Urothelium cell line (cell line): ENCODE results near the gene GARIN5B.

Experiments used
- DNase-seq: peaks from one replicate; pipeline ENCODE4 v3.0.0; 2011; ENCODE audit warnings: low spot score, mixed read lengths
- FAIRE-seq: peaks from 2 replicates; lab custom pipeline; 2011; peaks lifted over from hg19 to GRCh38; lab: Jason Lieb, UNC

The GARIN5B gene

DNA sequence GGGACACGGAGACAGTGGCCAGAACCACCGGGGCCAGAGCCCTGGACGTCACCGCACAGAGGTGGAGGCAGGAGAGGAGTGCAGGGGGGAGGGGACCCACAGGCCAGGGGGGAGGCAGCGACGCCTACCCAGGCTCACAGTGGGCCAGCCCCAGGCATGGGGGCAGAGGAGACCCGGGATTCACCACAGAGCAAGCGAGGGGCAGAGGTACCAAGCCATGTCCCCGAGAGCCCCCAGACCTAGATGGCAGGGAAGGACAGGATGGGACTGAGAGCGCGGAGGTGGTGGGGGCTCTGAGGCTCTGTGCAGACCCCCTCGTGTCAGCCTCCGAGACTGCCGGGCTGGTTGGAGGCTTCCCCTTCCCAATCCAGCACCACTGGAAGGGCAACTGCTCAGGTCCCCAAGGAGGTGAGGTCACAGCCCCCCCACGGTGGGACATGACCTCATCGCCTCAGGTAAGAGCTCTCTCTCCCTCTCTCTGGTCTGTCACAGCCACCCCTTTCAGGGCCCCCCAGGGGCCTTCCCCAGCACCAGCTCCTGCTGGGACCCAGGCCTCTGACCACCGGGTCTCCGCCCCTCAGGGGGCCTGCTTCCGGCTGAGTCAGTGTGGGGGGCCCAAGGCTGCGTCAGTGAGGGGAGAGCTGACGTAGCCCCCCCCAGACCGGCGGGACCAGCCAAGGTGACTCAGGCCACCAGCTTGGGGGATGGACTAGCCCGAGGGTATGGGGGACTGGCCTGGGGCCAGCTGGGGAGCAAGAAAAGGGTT is 9.4 kb upstream of the GARIN5B start:
- FAIRE-seq = no peak
- DNase-seq = peak; percentile 35

DNA sequence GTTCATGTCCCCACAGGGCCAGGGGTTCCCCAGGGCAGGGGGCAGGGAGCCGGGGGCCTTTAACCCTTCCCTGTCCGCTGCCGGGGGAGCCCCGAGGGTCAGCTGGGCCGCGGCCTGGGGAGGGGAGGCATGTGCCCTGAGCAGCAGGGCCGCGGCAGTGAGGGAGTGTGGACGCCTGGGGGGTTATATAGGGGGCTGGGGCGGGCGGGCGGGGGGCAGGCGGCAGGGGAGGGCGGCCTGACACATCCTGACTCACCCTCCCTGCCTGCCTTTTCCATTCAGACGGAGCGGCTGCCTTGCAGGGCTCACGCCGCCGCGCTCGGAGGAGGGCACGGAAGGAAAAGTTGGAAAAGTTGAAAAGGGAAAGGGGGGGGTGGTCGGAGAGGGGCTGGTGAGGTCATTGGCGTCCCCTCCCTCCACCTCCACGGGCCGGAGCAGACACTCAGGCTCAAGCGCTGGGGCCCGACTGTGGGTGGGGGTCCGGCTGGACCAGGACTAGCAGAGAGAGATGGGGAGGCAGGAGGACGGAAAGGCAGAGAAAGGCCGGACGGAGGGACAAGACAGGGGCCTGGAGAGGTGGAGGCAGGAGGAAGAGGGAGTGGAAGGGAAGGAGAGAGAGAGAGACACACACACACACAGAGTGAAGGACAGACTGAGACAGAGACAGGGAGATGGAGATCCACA is 7.4 kb upstream of the GARIN5B start, which contains the start of gene IL11:
TSS of gene IL11 (minus strand) at position 159 of the 684 bp plus-strand sequence. CDS start at position 6, 153 bp downstream.
- FAIRE-seq = peak; percentile 79
- DNase-seq = peak; percentile 84

DNA sequence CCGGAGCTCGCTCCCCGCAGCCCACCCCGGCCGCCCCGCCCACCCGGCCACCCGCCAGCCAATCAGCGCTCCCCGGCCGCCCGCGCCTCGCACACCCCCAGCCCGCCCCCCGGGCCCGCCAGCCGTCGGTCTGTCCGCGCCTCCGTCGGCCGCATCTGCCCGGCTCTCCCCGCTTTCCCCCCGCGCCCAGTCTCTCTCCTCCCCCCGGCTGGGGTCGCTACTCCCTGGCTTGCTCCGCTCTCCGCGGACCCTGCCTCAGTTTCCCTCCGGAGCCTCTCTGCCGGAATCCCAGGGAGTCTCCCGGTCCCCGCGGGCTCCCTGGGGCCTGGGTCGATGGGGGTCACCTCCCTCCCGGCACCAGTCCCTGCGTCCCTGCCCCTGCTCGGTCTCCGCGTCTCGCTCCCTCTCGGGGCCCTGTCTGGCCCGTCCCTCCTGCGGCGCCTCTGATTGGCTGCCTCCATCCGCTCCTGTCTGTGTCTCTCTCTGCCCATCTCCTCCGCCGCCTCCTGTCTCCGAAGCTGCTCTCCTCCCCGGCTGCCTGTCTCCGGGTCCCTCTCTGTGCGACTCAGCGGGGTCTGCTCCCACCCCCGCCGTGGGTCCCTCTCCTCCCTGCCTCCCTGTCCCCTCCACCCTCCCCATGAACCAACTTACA is 6.7 kb upstream of the GARIN5B start:
- peak; percentile 90 for DNase-seq
- FAIRE-seq = no peak

DNA sequence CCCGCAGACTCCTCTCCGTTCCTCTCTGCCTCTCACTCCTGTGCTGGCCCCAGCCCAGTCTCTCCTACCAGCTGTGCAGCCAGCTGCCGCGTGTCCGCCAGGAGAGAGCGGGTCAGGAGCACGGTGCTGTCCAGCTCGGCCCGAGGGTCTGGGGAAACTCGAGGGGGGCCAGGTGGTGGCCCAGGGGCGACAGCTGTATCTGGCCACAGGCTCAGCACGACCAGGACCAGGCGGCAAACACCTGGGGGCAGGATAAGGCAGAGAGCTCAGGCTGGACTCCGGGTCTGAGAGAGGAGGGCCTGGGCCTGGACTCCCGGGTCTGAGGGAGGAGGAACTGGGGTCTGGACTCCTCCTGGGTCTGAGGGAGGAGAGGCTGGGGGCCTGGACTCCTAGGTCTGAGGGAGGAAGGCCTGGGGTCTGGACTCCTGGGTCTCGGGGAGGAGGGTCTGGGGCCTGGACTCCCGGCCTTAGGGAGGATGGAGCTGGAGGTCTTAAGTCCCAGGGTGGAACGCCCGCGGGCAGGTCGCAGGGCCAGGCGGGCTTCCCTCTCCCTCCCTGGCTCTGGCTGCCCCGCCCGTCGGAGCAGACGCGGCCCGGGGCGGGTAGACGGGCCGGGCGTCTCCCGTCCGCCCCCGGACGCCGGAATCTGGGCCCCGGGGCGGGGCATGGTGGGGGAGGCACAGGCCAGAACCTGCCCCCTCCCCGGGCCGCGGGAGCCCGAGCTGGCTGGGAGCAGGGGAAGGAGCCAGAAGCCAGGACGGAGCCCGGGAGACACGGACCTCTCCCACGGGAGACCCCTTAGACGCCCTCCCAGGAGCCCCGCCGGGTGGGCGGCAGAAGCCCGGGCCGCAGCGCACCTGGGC is 5.9 kb upstream of the GARIN5B start:
- FAIRE-seq (no peak), DNase-seq (peak; percentile 85)

DNA sequence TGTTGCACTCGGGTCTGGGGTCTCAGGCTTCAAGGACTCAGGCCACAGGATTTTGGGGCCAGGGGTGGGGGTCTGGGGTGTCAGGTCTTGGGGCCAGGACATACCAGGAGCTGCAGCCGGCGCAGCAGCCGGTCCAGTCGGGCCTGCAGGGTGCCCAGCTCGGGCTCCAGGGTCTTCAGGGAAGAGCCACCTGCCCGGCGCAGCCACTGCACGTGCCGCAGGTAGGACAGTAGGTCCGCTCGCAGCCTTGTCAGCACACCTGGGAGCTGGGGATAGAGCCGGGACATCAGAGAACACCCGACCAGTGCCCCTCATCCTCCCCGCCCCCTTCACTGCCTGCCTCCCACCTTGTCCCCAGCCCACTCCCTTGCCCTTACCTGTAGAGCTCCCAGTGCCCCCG is 5.0 kb upstream of the GARIN5B start:
- no peak for FAIRE-seq

DNA sequence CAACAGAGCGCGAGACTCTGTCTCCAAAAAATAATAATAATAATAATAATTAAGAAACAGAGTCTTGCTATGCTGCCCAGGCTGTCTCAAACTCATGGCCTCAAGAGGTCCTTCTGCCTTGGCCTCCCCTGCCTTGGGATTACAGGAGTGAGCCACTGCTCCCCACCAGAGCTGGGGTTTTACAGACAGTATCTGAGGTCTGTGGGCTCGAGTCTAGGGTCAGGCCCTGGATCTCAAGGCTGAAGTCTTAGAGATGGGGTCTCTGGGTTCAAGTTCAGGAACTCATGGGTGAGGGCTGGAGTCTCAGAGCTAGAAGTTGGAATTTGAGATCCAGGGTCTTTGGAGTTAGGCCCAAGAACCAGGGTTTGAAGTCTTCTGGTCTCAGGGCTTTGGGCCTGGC is 3.7 kb upstream of the GARIN5B start:
- no peak for FAIRE-seq
- DNase-seq = no peak

More for the DNA sequence above, 5.0 kb upstream of the GARIN5B start:
- no peak for DNase-seq

DNA sequence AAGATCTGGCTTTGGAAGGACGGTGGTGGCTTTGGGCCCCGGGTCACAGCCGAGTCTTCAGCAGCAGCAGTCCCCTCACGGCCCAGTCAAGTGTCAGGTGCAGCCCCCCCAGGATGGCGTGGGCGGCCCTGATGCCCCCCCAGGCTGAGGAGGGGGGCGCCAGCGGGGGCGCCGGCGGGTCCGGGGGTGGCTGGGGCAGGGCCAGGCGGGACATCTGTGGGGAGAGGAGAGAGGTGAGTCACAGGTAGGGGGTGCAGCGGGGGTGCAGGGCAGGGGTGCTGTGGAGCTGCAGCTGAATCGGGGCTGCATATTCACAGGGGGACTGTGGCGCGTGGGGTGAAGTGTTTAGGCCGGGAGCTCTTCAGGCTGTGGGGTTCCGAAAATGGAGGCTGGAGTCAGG is 2.9 kb upstream of the GARIN5B start:
- no peak for FAIRE-seq

DNA sequence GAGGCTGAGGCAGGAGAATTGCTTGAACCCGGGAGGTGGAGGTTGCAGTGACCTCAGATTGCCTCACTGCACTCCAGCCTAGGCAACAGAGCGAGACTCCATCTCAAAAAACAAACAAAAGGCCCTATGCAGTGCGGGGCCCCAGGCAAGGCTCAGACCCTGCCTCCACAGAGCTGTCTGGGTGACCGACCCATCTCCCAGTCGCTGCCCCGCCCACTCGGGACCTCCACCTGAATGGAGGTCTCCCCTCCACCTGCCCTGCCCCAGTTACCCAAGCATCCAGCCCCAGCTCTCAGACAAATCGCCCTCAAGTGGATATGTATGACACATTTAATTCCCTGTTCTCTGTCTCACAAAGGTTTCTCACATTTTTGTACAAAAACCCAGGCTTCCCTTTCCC is 2.2 kb upstream of the GARIN5B start:
- DNase-seq (no peak), FAIRE-seq (no peak)

More for the DNA sequence above, 2.9 kb upstream of the GARIN5B start:
- no peak for DNase-seq

DNA sequence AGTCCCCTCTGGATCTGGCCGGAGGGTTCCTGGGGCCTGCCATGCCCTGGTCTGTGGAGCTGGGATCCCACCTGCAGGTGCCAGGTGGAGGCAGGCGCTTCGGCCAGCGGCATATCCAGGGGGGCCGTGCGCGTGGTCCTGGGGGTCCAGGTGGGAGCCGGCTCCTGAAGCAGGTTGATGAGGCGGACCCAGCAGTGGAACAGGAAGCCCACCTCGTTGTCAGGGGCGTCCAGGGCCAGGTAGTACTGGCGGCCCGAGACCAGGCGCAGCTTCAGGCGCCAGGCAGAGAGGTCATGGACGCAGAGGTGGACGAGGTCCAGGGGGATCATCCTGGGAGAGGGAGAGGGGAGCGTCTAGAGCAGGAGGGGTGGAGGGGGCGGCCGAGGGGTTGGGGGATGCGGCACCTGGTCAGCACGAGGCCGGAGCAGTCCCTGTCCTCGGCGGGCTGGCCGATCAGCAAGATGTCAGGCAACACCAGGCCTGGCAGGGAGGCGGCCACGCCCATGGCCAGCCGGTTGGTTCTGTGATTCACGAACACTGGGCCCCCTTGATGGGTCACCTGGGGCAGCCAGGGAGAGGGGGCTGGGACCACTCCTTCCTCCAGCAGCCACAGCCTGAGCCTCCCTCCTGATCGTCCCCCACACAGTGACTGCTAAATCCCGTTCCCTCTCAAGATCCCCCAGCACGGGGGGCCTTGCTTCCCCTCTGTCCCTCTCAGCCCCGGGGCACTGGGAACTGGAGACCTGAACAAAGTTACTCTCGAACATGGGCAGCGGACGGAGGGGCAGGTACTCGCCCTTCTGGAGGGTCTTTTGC is 678 bp downstream of the GARIN5B start:
- DNase-seq (no peak), FAIRE-seq (no peak)

DNA sequence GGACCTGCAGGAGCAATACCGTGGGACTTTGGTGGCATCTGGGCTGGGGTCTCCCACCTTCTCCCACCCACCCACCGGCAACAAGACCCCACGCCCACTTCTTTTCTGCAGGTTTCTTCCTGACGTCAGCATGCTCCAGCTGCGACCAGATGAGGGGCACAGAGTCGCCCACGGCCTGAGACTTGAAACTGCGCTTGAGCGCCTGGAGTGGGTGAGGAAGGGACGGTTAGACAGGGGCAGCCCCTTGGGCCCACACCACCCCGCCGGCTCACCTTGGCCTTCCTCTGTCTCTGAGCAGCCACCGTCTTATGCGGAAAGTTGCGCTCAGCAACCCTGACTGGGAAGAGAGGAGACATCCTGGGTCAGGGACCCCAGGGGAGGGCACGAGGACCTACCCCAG is 2.2 kb downstream of the GARIN5B start:
- FAIRE-seq = no peak
- DNase-seq = no peak

DNA sequence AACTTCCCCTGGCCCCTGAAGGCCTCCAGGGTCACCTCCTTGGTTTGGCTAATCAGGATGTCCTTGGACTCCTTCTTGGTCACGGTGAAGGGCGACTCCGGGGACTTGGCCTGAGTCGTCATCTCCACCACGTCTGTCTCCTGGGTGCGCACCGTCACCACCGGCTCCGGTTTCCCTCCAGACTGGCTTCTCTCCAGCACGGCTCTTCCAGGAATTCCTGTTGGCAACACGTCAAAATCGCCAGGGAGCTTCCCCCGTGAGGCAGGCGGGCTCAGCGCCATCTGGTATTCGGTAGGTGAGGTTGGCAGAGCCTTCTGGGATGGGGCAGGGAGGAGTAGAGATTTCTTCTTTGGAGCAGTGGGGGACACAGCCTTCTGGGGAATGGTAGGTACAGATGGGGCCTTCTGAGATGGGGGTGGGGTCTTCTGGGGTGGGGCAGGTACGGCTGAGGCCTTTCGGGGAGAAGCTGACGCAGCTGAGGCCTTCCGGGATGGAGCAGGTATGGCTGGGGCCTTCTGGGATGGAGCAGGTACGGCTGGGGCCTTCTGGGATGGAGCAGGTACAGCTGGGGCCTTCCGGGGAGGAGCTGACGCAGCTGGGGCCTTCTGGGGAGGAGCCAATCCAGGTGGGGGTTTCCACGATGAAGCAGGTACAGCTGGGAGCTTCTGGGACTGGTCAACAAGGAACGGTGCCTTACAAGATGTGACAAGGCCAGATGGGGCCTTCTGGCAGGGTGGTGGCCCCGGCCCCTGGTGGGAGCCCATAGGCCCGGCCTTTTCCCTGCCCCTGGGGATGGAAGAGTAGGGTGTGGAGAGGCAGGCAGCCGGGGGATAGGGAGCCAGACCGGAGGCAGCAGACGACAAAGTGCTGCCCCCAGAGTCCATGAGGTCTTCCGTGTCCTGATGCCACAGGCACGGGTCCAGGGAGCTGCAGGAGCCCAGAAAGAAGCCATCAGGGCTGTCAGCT is 3.8 kb downstream of the GARIN5B start:
- DNase-seq (peak; percentile 45), FAIRE-seq (no peak)

DNA sequence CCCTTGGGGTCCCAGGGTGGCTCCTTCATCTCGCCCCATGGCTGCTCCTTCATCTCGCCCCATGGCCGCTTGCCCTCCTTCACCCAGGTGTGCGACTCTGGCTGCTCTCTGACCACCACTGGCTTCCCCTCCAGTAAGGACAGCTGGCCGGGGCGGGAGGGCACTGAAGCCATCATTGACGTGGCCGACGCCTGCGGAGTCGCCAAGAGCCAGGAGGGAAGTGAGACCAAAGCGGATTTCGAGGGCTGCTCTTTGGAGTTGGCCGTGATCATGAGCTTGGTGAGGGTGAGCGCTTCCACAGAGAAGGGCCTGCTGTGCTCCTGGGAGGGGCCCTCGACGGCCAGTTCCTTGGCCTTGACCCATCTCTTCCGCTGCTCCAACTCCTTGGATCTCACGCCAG is 4.6 kb downstream of the GARIN5B start:
- DNase-seq (no peak), FAIRE-seq (no peak)

DNA sequence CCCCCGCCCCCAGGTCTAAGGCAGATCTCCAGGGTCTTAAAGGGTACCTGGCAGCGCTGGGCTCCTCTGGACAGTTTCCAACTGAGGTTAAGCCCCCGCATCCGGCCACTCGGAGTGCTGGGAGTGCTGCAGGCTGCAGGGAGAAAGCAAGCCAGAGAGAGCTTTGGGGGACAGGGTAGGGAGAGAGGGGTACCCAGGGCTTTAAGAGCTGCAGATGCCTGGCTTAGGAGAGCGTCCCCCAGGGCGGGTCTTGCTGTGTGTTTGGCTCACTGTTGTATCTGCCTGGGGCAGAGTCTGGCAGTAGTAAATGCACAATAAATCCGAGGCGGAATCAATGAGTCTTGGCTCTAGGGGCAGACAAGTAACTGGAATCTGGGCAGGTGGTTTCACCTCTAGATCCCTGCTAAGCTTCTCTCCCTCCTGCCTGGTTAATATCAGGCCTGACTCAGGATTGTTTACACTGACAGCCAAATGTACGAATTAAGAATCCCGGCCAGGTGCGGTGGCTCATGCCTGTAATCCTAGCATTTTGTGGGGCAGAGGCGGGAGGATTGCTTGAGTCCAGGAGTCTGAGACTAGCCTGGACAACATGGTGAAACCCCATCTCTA is 7.7 kb downstream of the GARIN5B start:
- no peak for FAIRE-seq
- DNase-seq = no peak

DNA sequence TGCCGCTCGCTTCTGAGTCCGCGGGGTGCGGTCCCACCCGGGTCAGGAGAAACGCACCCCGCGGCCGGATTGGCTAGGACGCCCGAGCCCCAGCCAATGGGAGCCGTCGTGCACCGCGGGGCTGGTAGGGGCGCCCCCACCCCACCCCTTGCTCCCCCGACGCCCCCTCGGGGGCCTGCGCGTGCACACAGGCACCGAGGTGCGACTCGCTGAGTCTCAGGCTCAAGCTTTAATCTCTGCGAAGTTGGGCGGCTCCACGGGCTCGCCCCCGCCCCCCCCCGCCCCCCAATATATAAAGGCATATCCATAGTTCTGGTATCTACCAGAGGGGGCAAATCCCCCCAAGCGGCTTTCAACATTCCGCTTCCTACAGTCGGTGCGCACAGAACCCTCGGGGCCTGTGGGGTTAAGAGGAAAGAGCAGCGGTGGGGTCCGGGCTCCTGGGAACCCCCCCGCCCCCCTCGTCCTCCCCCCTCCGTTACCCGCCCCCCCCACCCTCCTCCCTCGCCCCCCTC is 8.3 kb downstream of the GARIN5B start, which contains the start of gene COX6B2:
TSS of gene COX6B2 (minus strand) at position 22 of the 515 bp plus-strand sequence. CDS start 198 bp downstream, outside the sequence.
- FAIRE-seq (no peak), DNase-seq (no peak)

DNA sequence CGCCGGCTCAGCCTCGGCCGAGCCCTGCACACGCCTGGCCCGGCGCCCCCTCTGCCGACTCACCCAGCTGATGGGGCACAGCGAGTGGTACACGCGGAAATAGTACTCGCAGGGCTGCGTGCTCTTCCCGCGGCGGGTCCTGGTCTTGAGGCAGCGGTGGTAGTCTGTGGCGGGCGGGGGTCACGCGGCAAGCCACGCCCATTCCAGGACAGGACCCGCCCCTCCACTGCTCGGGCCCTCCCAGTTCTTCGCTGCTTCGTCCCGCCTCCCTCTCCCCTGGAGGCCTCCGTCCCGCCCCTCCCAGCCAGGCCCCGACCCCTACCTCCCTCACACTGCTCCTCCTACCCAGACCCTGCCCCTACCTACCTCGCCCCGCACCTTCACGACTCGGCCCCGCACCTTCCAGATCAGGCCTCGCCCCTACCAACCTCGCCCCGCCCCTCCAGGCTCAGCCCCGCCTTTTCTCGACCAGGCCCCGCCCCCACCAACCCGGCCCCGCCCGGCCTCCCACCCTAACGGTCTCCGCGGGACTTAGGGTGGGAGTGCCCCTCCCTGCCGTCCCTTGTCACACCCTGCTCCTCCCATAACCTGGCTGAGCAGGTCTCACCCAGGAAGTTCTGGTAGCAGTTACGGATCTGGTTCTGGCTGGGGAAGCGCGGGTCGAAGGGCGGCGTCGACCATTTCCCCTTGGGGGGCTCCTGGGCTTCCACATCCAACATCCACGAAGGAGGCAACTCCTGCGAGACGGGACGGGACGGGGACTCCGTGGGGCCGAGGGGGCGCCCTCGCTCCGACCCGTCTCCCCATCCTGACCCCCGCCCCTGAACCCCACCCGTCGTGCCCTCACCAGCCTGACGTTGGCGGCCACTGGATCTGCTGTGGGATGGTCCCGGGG is 9.0 kb downstream of the GARIN5B start:
- FAIRE-seq (no peak), DNase-seq (peak; percentile 41)

DNA sequence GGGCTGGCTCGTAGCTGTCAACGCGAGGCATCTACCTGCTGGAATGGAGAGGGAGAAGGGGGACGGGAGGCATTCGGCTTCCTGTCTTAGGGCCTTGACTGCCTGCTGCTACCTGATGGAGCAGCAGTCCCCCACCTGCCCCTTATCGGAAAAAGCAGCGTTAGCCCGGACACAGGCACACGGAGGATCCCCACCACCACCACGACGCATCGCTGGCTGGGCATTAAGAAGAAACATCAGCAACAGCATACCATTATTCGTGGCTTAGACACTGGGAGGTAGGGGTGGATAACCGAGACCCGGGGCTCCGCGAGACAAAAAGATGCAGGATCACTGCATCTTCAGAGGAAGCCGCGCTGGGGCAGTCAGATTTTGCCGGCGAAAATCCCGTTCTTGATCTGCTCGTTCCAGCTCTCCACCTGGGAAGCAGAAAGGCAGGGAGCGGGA is 9.7 kb downstream of the GARIN5B start:
- DNase-seq = no peak
- FAIRE-seq = no peak

DNA sequence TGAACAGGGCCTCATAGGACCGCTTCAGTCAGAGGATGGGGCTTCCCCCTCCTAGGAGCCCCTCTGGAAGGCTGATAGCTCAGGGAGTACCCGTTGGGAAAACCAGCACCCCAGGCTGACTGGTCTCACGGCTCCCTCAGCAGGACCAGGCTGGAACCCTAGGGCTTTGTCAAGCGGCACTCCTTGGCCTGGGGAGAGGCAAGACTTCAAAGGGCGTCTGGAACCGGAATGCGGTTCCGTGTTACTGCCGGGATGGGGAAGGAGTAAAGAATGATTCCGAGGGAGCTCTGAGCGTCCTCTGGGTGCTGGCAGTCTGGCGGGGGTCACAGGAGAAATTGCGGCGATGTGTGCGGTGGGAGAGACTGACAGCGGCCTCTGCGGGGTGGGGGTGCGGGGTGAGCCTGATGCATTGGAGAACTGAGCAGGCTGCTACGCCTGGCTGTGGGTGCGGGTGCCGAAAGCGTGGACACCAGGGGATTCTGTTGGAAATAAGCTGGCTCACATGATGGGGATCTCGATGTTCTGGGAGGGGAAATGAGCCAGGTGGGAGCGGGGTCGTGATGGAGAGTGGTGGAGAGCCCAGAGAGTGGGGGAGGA is 10.4 kb downstream of the GARIN5B start:
- DNase-seq (no peak), FAIRE-seq (no peak)
